ENCODE measurements around the gene TMEM196.
A peak's percentile ranks its signal among the peaks of the same experiment; 100 is the strongest.

The TMEM196 gene

DNA sequence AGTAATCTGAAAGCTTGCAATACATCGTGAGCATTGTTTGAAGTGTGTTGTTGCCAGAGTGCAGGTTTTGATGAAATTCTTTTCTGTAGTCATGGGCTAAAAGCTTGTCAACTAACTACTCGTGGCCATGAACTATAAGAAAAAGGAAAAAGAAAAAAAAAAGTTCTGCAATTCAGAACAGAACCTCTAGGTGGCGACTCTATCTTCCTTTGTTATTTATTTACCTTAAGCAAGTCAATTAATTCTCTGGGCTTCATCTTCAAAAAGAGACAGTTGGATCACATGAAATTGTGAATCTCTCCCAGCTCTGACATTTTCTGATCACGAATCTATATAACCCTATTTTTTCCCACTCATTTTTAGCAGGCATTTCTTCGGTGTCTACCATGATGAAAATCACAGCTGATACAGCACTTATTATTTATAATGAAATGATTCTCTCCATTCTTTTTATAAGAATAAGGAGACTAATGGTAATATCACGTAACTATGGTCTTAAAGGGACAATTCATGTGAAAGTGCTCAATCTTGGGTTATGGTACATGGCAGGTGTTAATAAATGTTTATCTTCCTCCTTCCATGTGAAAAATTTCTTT, 18.8 kb downstream of the TMEM196 start:
- H3K4me1 ChIP-seq (ENCODE audit: insufficient read depth, low read length), result no peaks in the 10 kb centered on the region
- no peak overlapping the region for H3K27ac ChIP-seq (ENCODE audit: low read depth, low read length)
- no peaks in the 10 kb centered on the region for H3K27me3 ChIP-seq (ENCODE audit: insufficient read depth, low read length)
- 40% methylated on average over 6 of the region's 6 CpGs for WGBS
- H3K9ac ChIP-seq (ENCODE audit: low read depth, low read length), result no peak overlapping the region
- H3K36me3 ChIP-seq (ENCODE audit: insufficient read depth, low read length), result no peaks in the 10 kb centered on the region
- no peaks in the 10 kb centered on the region for H3K9me3 ChIP-seq (ENCODE audit: insufficient read depth, low read depth, low read length)
- H3K4me3 ChIP-seq (ENCODE audit: low read length), result no peak overlapping the region

GRCh38 chr7:19752020-19752419, 21.4 kb downstream of the TMEM196 start:
- Histone ChIP-seq H3K9me3 (ENCODE audit: insufficient read depth, low read depth, low read length) (no peaks in the 10 kb centered on the region), H3K9ac (ENCODE audit: low read depth, low read length) (no peak overlapping the region), H3K27me3 (ENCODE audit: insufficient read depth, low read length) (no peaks in the 10 kb centered on the region), H3K4me3 (ENCODE audit: low read length) (no peak overlapping the region), H3K27ac (ENCODE audit: low read depth, low read length) (no peak overlapping the region), H3K4me1 (ENCODE audit: insufficient read depth, low read length) (no peaks in the 10 kb centered on the region), H3K36me3 (ENCODE audit: insufficient read depth, low read length) (no peaks in the 10 kb centered on the region)
- WGBS, result 95% methylated on average over 2 of the region's 3 CpGs

- WGBS, result 79% methylated on average over 4 of the region's 4 CpGs
- H3K4me3 ChIP-seq (ENCODE audit: low read length), result no peak overlapping the region
- no peaks in the 10 kb centered on the region for H3K9me3 ChIP-seq (ENCODE audit: insufficient read depth, low read depth, low read length)
Measured at GRCh38 chr7:19749658-19750057, 23.8 kb downstream of the TMEM196 start.

GRCh38 chr7:19747740-19748339, 25.6 kb downstream of the TMEM196 start:
- no peak overlapping the region for H3K4me3 ChIP-seq (ENCODE audit: low read length)

More at GRCh38 chr7:19749658-19750057, 23.8 kb downstream of the TMEM196 start:
- H3K27me3 ChIP-seq (ENCODE audit: insufficient read depth, low read length), result no peaks in the 10 kb centered on the region
- H3K9ac ChIP-seq (ENCODE audit: low read depth, low read length), result no peak overlapping the region
- no peaks in the 10 kb centered on the region for H3K4me1 ChIP-seq (ENCODE audit: insufficient read depth, low read length)
- H3K36me3 ChIP-seq (ENCODE audit: insufficient read depth, low read length), result no peaks in the 10 kb centered on the region
- H3K27ac ChIP-seq (ENCODE audit: low read depth, low read length), result no peak overlapping the region

GRCh38 chr7:19744075-19744474, 29.3 kb downstream of the TMEM196 start:
- H3K36me3 ChIP-seq (ENCODE audit: insufficient read depth, low read length), result no peaks in the 10 kb centered on the region
- 88% methylated on average over 1 of the region's 1 CpG for WGBS
- H3K4me3 ChIP-seq (ENCODE audit: low read length), result no peak overlapping the region
- H3K27ac ChIP-seq (ENCODE audit: low read depth, low read length), result no peak overlapping the region
- H3K27me3 ChIP-seq (ENCODE audit: insufficient read depth, low read length), result no peaks in the 10 kb centered on the region
- no peak overlapping the region for H3K9ac ChIP-seq (ENCODE audit: low read depth, low read length)
- H3K4me1 ChIP-seq (ENCODE audit: insufficient read depth, low read length), result no peaks in the 10 kb centered on the region
- no peaks in the 10 kb centered on the region for H3K9me3 ChIP-seq (ENCODE audit: insufficient read depth, low read depth, low read length)

More at GRCh38 chr7:19747740-19748339, 25.6 kb downstream of the TMEM196 start:
- Histone ChIP-seq H3K9me3 (ENCODE audit: insufficient read depth, low read depth, low read length) (no peaks in the 10 kb centered on the region), H3K9ac (ENCODE audit: low read depth, low read length) (no peak overlapping the region), H3K27ac (ENCODE audit: low read depth, low read length) (no peak overlapping the region), H3K27me3 (ENCODE audit: insufficient read depth, low read length) (no peaks in the 10 kb centered on the region), H3K4me1 (ENCODE audit: insufficient read depth, low read length) (no peaks in the 10 kb centered on the region), H3K36me3 (ENCODE audit: insufficient read depth, low read length) (no peaks in the 10 kb centered on the region)
- whole genome bisulfite sequencing, result 24% methylated on average over 1 of the region's 4 CpGs

DNA sequence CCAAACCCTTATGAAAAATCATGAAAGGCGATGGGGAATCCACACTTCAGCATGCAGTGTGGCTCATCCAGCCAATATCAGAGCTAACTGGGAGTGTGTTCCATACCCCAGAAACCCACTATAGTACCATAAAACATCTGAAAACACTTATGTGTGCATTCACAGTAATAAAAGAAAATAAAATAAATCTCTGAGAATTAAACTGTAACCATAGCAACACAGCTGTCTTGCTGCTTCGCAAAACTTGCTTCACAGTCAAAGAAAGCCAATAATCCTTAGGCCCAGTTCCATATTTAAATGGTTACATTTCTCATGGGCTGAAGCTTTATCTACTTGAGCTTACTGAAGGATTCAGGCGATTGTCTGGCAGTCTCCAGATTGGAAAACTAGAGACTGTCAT, 44.7 kb downstream of the TMEM196 start:
- Histone ChIP-seq H3K27ac (ENCODE audit: low read depth, low read length) (no peak overlapping the region), H3K36me3 (ENCODE audit: insufficient read depth, low read length) (no peaks in the 10 kb centered on the region), H3K27me3 (ENCODE audit: insufficient read depth, low read length) (no peaks in the 10 kb centered on the region), H3K9ac (ENCODE audit: low read depth, low read length) (no peak overlapping the region), H3K9me3 (ENCODE audit: insufficient read depth, low read depth, low read length) (no peaks in the 10 kb centered on the region), H3K4me3 (ENCODE audit: low read length) (no peak overlapping the region), H3K4me1 (ENCODE audit: insufficient read depth, low read length) (peaks cover 9% of the 10 kb centered on the region; the same call in 1 of the 2 replicates)
- whole genome bisulfite sequencing, result 91% methylated on average over 3 of the region's 3 CpGs

GRCh38 chr7:19725770-19726169, 47.6 kb downstream of the TMEM196 start:
- H3K9ac ChIP-seq (ENCODE audit: low read depth, low read length), result no peak overlapping the region
- H3K9me3 ChIP-seq (ENCODE audit: insufficient read depth, low read depth, low read length), result no peaks in the 10 kb centered on the region
- H3K27ac ChIP-seq (ENCODE audit: low read depth, low read length), result no peak overlapping the region
- H3K4me1 ChIP-seq (ENCODE audit: insufficient read depth, low read length), result peaks cover 9% of the 10 kb centered on the region; the same call in 1 of the 2 replicates
- H3K4me3 ChIP-seq (ENCODE audit: low read length), result no peak overlapping the region
- H3K27me3 ChIP-seq (ENCODE audit: insufficient read depth, low read length), result no peaks in the 10 kb centered on the region
- WGBS, result 91% methylated on average over 5 of the region's 5 CpGs
- no peaks in the 10 kb centered on the region for H3K36me3 ChIP-seq (ENCODE audit: insufficient read depth, low read length)

DNA sequence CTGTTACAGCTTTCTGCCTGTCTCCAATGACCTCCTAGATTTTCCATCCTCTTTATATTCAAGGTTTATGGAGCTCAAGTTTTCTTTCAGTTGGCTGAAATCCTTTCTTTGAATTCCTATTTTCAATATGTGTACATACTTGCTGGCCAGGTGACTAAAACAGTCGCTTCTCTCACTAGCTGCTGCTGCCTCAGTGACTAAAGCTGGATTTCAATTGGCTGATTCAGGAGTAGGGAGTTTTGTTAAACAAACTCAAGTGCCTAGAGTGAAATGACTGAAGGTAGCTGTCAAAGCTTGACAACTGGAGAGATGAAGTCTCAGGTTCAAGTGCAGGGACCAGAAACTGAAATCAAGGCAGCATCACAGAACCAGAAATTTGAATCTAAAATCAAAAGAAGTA, 57.9 kb downstream of the TMEM196 start:
- no peak overlapping the region for H3K9ac ChIP-seq (ENCODE audit: low read depth, low read length)
- peaks cover 4% of the 10 kb centered on the region; the same call in 1 of the 2 replicates for H3K27me3 ChIP-seq (ENCODE audit: insufficient read depth, low read length)
- no peaks in the 10 kb centered on the region for H3K9me3 ChIP-seq (ENCODE audit: insufficient read depth, low read depth, low read length)
- H3K36me3 ChIP-seq (ENCODE audit: insufficient read depth, low read length), result no peaks in the 10 kb centered on the region
- H3K4me1 ChIP-seq (ENCODE audit: insufficient read depth, low read length), result no peaks in the 10 kb centered on the region
- H3K27ac ChIP-seq (ENCODE audit: low read depth, low read length), result no peak overlapping the region
- H3K4me3 ChIP-seq (ENCODE audit: low read length), result no peak overlapping the region
- WGBS, result 45% methylated on average over 1 of the region's 1 CpG

- Histone ChIP-seq H3K9me3 (ENCODE audit: insufficient read depth, low read depth, low read length) (no peaks in the 10 kb centered on the region), H3K27ac (ENCODE audit: low read depth, low read length) (no peak overlapping the region), H3K4me1 (ENCODE audit: insufficient read depth, low read length) (peaks cover 6% of the 10 kb centered on the region; the same call in 1 of the 2 replicates), H3K27me3 (ENCODE audit: insufficient read depth, low read length) (peaks cover 14% of the 10 kb centered on the region; the same call in 1 of the 2 replicates), H3K36me3 (ENCODE audit: insufficient read depth, low read length) (no peaks in the 10 kb centered on the region), H3K9ac (ENCODE audit: low read depth, low read length) (no peak overlapping the region), H3K4me3 (ENCODE audit: low read length) (no peak overlapping the region)
- 100% methylated on average over 1 of the region's 1 CpG for WGBS
Measured at GRCh38 chr7:19713676-19714075, 59.7 kb downstream of the TMEM196 start.

DNA sequence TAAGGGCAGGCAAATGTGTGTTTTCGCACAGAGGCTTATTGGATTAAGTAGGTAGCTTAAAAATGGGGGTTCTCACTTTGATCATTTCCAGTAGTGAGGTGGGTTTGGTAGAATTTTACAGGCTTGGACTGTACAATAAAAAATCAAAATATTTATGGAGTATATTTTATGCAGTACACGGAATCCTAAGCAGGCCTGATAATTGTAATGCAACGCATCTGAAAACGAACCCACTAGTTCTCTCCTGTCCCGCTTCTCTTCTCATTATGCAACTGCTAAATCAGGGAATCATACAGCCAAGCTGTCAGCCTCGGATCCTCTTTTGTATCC, 64.2 kb downstream of the TMEM196 start:
- 71% methylated on average over 6 of the region's 6 CpGs for WGBS
- Histone ChIP-seq H3K9ac (ENCODE audit: low read depth, low read length) (peak overlapping the region; percentile 40; the same call in 1 of the 2 replicates), H3K27me3 (ENCODE audit: insufficient read depth, low read length) (peaks cover 14% of the 10 kb centered on the region; the same call in 1 of the 2 replicates), H3K36me3 (ENCODE audit: insufficient read depth, low read length) (no peaks in the 10 kb centered on the region), H3K9me3 (ENCODE audit: insufficient read depth, low read depth, low read length) (no peaks in the 10 kb centered on the region), H3K27ac (ENCODE audit: low read depth, low read length) (no peak overlapping the region), H3K4me1 (ENCODE audit: insufficient read depth, low read length) (peaks cover 27% of the 10 kb centered on the region), H3K4me3 (ENCODE audit: low read length) (peak overlapping the region; percentile 88)

DNA sequence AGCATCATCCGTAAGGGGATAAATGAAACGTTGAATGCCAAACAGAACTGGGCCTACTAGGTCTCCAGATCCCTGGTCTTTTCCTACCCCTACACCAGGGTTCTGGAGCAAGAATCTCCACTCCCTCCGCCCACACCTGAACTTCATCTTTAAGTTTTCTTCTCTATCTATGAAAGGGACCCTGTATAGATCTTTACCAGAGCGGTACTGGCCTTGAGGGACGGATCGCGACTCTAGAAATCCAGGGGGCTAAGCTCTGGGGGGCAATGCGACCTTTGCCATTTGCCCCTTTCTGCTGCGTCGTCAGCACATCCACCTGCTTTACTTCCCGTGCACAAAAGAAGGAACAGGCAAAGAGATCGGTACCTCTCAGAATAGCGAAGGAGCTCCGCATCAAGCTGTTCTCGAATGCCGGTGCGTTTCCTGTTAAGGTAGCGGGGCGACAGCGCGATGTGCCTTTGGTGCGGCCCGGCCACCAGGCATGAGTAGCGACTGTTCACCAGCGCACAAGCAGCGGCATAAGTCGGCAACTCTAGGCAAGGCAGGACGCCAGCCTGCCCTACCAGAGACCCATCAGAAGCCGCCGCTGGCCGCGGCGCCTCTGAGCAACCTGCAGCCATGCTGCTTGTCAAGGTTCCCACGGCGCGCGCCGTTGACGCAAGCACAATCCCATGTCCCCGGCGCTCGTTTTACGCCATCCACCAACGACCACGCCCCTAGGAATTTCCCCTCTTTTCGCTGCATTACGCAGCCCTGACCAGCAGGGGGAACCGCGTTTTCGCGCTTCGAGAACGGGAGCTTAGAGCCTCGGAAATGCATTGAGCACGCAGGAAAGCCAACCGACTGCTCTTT, 64.8 kb downstream of the TMEM196 start, which contains the start of gene POLR1F:
TSS of gene POLR1F (minus strand) at position 641 of the 852 bp plus-strand sequence. CDS start at position 620, 21 bp downstream.
- peak within 1 kb of the TSS; percentile 80 for H3K9ac ChIP-seq (ENCODE audit: low read depth, low read length)
- H3K4me3 ChIP-seq (ENCODE audit: low read length), result peak within 1 kb of the TSS; percentile 88
- peaks cover 27% of the 10 kb centered on the region for H3K4me1 ChIP-seq (ENCODE audit: insufficient read depth, low read length)
- peak within 1 kb of the TSS; percentile 44; the same call in 1 of the 2 replicates for H3K27ac ChIP-seq (ENCODE audit: low read depth, low read length)
- under 1% methylated on average over 56 of the region's 56 CpGs for WGBS
- peaks cover 14% of the 10 kb centered on the region; the same call in 1 of the 2 replicates for H3K27me3 ChIP-seq (ENCODE audit: insufficient read depth, low read length)
- no peaks in the 10 kb centered on the region for H3K9me3 ChIP-seq (ENCODE audit: insufficient read depth, low read depth, low read length)
- H3K36me3 ChIP-seq (ENCODE audit: insufficient read depth, low read length), result peaks cover 5% of the 10 kb centered on the region; the same call in 1 of the 2 replicates

Measured in HUES64 (cell line).